ENCODE results near the gene PDE1C. TPM values are rescaled to one million over a fixed set of nuclear protein-coding genes. Genes with fewer than 3 reads are reported as not detected.

Gene PDE1C
- total RNA-seq, 1 donor: not detected

DNA sequence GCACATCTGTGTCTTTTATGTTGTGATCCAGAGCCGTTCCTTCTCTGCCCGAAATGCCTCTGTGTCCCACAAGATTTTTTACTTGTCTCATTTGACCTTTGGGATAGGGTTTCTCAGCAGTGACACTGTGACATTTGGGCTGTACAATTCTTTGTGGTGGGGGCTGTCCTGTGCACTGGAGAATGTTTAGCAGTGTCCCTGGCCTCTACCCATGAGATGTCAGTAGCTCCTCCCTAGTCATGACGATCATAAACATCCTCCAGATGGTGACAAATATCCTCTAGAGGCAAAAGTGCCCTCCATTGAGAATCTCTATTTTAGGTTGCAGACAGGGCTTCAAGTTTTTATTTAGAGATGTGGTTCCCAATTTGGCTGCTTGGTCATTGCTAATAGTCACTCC lies 291.9 kb downstream of the PDE1C start:
- Histone ChIP-seq H3K9me3 (ENCODE audit: low read depth, low read length) (no peaks in the 10 kb centered on the region), H3K27me3 (ENCODE audit: insufficient read depth, low read length) (no peaks in the 10 kb centered on the region), H3K4me3 (ENCODE audit: low read length) (no peak overlapping the region), H3K4me1 (ENCODE audit: insufficient read depth, low read length) (no peaks in the 10 kb centered on the region)

DNA sequence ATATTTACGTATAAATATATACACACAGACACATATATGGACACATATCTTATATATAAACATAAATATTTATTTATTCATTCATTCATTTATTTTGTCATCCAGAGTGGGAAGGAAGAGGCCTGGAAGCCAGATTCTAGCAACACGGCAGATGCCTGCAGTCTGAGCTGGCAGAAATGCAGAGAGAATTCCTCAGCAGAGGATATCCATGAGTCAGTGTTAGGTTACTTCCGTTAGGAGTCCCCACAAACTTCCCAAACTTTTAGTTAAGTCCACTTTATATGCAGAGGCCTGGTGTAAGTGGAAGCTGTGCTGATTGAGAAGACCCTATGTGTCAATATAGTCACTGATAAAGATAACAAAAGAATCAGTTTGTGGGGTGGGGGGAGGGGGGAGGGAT lies 293.6 kb downstream of the PDE1C start:
- no peaks in the 10 kb centered on the region for H3K27me3 ChIP-seq (ENCODE audit: insufficient read depth, low read length)
- H3K9me3 ChIP-seq (ENCODE audit: low read depth, low read length): no peaks in the 10 kb centered on the region
- no peak overlapping the region for H3K4me3 ChIP-seq (ENCODE audit: low read length)

DNA sequence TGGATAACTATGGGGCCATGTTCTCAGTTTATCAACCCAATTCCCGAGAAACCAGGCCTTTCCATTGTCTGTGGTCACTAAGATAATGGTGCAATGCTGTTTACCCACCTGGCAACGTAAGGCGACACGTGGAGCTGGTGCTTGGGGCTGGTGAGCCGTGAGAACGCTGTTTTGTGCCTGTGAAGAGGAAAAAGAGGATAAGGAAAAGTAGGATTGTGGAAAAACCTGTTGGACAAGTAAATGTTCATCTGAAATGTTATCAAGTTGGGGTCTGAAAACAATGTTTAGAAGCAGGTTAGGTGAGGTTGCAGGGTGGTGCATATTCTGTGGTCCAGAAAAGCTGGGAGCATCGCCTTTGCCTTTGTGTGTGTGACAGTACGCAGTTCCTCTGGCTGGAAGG lies 294.7 kb downstream of the PDE1C start:
- Histone ChIP-seq H3K4me3 (ENCODE audit: low read length) (no peak overlapping the region), H3K4me1 (ENCODE audit: insufficient read depth, low read length) (no peaks in the 10 kb centered on the region), H3K9me3 (ENCODE audit: low read depth, low read length) (no peaks in the 10 kb centered on the region)

More for the DNA sequence above, 293.6 kb downstream of the PDE1C start:
- no peaks in the 10 kb centered on the region for H3K4me1 ChIP-seq (ENCODE audit: insufficient read depth, low read length)

DNA sequence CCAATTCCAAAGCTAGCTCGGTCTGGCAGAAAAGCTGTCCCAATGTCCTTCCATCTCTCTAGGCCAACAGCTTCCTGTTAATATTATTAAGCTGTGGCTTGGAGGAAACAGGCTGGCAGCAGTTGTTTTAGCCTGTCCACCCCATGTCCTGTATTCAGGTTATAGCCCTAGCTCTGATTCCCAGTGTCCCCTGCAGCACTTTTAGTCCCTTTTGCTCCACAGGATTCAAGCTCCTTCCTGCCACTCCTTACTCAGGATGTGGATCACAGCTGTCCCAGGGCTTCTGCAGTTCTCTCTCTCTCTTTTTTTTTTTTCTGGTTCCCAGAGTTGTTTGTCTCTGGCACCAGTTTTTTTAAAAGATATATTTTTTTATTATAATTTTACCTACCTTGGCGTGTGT lies 298.0 kb downstream of the PDE1C start:
- Histone ChIP-seq H3K27me3 (ENCODE audit: insufficient read depth, low read length) (no peaks in the 10 kb centered on the region), H3K9me3 (ENCODE audit: low read depth, low read length) (no peaks in the 10 kb centered on the region), H3K4me1 (ENCODE audit: insufficient read depth, low read length) (no peaks in the 10 kb centered on the region), H3K4me3 (ENCODE audit: low read length) (no peak overlapping the region)

More for the DNA sequence above, 294.7 kb downstream of the PDE1C start:
- H3K27me3 ChIP-seq (ENCODE audit: insufficient read depth, low read length): no peaks in the 10 kb centered on the region

DNA sequence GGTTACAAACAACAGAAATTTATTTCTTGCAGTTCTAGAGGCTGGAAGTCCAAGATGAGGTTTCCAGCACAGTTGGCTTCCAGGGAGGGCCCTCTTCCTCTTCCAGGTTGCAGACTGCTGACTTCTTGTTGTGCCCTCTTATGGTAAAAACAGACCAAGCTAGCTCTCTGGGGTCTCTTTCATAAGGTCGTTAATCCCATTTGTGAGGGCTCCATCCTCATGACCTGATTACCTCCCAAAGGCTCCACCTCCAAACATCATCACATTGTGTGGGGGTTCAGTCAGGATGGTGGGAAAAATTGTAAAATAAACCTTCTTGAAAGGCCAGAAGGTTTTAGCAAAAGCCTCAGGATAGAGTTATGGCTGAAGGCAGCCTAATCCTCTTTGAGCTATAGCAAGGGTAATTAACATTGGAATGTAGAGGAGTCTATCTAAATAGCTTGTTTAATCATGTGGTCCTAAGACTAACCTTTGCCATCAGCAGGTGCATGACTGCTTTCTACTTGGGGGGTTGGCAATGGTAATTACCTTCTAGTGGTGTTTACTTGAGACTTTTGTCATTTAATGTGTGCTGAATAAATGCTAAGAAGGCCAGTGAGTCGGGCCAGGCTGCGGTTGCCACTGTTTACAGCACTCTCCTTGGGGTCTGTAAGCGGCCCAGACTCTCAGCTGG lies 302.4 kb downstream of the PDE1C start:
- H3K4me1 ChIP-seq (ENCODE audit: insufficient read depth, low read length): no peaks in the 10 kb centered on the region
- no peak overlapping the region for H3K4me3 ChIP-seq (ENCODE audit: low read length)
- no peaks in the 10 kb centered on the region for H3K9me3 ChIP-seq (ENCODE audit: low read depth, low read length)
- no peaks in the 10 kb centered on the region for H3K27me3 ChIP-seq (ENCODE audit: insufficient read depth, low read length)

DNA sequence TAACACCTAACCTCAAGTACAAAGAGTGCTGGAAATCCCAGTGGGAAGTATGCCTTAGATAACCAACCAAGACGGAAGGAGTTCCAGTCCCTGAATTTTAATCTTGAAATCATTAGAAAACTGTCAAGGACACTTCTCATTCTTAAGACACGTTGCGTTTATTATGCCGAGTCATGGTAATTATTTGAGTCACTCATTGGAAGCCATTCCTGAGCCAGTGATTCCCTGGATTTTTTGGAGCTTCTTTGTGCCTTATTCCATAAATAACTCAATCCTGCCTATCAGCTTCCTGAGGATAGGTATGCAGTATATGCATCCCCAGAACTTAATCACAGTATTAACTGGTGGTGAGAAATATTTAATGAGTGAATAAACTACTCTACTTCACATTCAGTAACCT lies 305.7 kb downstream of the PDE1C start:
- H3K4me1 ChIP-seq (ENCODE audit: insufficient read depth, low read length): no peaks in the 10 kb centered on the region
- no peak overlapping the region for H3K4me3 ChIP-seq (ENCODE audit: low read length)
- H3K27me3 ChIP-seq (ENCODE audit: insufficient read depth, low read length): no peaks in the 10 kb centered on the region
- no peaks in the 10 kb centered on the region for H3K9me3 ChIP-seq (ENCODE audit: low read depth, low read length)

DNA sequence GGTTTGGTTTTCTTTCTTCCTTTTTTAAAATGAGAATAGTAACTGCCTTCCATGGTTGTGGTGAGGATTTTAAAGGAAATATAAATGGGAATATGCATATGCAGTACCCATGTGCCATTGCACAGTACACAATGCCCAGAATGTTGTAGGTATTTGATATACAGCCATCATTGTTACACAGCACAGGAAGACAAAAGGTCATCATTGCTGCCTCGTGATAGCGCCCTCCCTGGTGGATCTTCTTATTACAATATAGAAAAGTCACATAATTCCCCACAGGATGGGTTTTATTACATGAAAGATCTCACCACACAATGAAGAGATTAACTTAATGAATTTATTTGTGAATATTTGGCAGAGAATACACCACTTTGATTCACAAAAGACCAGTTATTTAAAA lies 306.7 kb downstream of the PDE1C start:
- Histone ChIP-seq H3K9me3 (ENCODE audit: low read depth, low read length) (no peaks in the 10 kb centered on the region), H3K27me3 (ENCODE audit: insufficient read depth, low read length) (no peaks in the 10 kb centered on the region), H3K4me3 (ENCODE audit: low read length) (no peak overlapping the region), H3K4me1 (ENCODE audit: insufficient read depth, low read length) (no peaks in the 10 kb centered on the region)

DNA sequence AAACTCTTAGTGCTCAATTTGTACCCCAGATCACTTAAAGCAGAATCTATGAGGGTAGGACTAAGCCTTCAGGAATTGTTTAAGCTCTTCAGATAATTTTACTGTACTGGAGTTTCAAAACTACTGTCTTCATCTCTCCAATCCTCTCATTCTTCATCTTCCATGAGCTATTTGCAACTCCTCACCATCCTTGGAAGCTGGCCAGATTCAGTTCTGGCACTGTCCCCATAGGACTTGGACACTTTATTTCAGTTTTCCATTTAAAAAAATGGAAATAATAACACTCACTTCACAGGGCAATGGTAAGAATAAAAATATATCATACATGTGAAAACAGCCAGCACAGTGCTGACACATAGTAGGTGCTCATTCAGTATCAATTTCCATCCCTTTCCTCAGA lies 308.6 kb downstream of the PDE1C start:
- Histone ChIP-seq H3K27me3 (ENCODE audit: insufficient read depth, low read length) (no peaks in the 10 kb centered on the region), H3K4me1 (ENCODE audit: insufficient read depth, low read length) (no peaks in the 10 kb centered on the region), H3K4me3 (ENCODE audit: low read length) (no peak overlapping the region), H3K9me3 (ENCODE audit: low read depth, low read length) (no peaks in the 10 kb centered on the region)

DNA sequence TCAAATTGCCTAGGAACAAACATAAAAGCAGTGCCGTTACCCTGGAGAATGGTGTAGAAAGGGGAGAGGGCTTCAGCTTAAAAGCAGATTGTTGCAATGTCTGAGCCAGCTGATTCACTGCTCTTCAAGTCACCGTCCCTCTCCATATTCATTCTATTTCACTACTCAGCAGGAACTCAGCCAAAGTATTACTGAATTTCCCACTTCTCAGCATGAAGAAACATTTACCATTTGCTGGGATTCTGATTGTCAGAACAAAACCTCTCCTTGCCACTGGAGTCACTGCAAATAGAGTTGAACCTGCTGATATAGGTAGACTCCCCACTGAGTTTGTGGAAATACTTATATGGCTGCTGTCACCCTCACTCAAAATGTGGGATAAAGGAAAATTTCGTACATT lies 311.5 kb downstream of the PDE1C start:
- no peaks in the 10 kb centered on the region for H3K27me3 ChIP-seq (ENCODE audit: insufficient read depth, low read length)
- H3K4me1 ChIP-seq (ENCODE audit: insufficient read depth, low read length): no peaks in the 10 kb centered on the region
- no peak overlapping the region for H3K4me3 ChIP-seq (ENCODE audit: low read length)
- H3K9me3 ChIP-seq (ENCODE audit: low read depth, low read length): no peaks in the 10 kb centered on the region

DNA sequence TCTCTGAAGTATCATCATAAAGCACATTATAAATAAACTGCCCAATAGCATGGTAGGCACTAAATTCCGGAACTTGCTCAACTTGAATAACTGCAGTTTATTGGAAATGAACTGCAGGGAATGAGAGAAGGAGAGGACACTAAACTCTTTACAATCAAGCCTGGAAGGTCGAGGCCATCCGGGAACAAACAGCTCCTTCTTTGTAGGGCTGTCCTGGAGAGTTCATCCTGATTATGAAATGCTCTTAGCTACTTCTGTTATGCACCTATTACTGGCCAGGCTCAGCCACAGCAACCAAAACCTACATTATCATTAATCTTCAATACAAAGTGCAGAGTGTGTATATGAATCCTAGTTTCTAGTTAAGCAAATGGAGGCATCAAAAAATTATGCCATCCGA lies 318.5 kb downstream of the PDE1C start:
- H3K4me3 ChIP-seq (ENCODE audit: low read length): no peak overlapping the region
- no peaks in the 10 kb centered on the region for H3K9me3 ChIP-seq (ENCODE audit: low read depth, low read length)
- no peaks in the 10 kb centered on the region for H3K4me1 ChIP-seq (ENCODE audit: insufficient read depth, low read length)
- H3K27me3 ChIP-seq (ENCODE audit: insufficient read depth, low read length): no peaks in the 10 kb centered on the region

DNA sequence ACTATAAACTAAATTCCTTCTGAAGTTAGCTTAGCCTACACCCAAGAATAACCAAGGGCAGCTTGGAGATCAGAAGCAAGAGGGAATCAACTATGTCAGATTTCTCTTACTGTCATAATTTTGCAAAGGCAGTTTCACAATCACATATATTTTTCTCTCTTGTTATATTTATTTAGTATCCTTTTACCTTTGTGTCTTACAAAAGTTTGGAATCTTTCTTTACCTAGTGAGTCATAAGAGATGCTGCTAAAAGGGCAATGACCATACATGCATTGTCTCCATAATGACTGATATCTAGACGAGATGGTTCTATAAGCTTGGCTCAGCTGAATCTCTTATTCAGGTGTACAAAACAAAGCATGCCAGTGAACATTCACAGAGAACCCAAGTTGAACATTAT lies 322.1 kb downstream of the PDE1C start:
- Histone ChIP-seq H3K4me3 (ENCODE audit: low read length) (no peak overlapping the region), H3K9me3 (ENCODE audit: low read depth, low read length) (no peaks in the 10 kb centered on the region), H3K4me1 (ENCODE audit: insufficient read depth, low read length) (no peaks in the 10 kb centered on the region), H3K27me3 (ENCODE audit: insufficient read depth, low read length) (no peaks in the 10 kb centered on the region)

DNA sequence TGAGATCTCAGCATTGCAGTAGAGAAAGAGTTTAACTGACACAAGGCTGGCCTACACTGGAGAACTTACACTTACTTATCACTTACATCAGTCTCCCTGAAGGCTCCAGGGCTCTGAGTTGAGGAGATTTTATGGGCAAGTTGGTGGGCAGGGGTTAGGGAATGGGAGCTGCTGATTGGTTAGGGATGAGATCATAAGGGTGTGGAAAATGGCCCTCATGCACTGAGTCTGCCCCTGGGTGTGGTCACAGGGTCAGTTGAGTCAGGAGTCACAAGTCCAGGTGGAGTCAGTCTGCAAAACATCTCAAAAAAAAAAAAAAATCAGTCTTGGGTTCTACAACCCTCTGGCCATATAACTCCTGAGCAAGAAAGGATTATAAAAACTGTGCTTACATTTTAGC lies 322.7 kb downstream of the PDE1C start:
- H3K4me1 ChIP-seq (ENCODE audit: insufficient read depth, low read length): no peaks in the 10 kb centered on the region
- H3K9me3 ChIP-seq (ENCODE audit: low read depth, low read length): no peaks in the 10 kb centered on the region
- no peaks in the 10 kb centered on the region for H3K27me3 ChIP-seq (ENCODE audit: insufficient read depth, low read length)
- H3K4me3 ChIP-seq (ENCODE audit: low read length): no peak overlapping the region

DNA sequence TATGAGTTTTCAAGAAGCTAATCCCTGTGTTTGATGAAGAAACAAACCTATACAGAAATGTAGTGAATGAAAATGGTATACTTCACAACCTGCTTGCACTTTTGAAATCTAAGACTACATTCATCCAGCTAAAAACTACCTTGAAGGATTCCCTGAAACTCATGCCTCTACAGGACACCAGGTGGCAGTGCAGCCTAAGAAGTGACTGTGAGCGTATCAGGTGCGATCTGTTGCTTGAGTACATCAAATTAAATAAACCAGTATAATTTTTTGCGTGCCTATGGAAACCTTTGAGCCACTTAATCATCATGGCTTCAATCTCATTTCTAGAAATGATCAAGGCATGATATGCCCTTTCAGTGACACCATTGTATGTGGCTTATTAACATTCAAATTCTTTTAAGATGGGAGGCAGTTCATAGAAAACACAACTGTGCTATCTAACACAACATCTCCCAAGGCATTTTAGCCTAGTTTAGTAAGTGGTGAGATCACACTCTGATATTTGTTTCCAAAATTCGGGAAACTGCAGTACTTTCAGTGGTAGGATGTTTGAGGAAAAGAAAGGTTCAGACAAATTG lies 325.8 kb downstream of the PDE1C start:
- Histone ChIP-seq H3K9me3 (ENCODE audit: low read depth, low read length) (no peaks in the 10 kb centered on the region), H3K4me1 (ENCODE audit: insufficient read depth, low read length) (no peaks in the 10 kb centered on the region), H3K27me3 (ENCODE audit: insufficient read depth, low read length) (no peaks in the 10 kb centered on the region), H3K4me3 (ENCODE audit: low read length) (no peak overlapping the region)

DNA sequence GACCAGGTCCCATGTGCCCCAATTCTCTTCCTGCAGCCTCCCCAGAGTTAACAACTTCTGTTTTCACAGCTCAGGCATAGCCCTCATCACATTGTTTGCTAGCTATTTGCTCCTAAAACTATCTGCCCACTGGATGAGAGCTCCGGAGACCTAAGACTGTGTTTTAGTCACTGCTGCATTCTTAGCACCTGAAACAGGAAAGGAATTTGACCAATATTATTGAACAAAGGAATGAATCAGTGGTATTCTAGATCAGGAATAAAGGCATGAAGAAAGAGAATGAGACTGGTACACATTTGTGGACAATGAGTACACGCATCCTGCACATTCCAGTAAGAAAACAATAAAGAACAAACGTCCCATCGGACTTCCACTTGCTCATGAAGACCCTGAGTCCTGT lies 328.4 kb downstream of the PDE1C start:
- no peaks in the 10 kb centered on the region for H3K9me3 ChIP-seq (ENCODE audit: low read depth, low read length)
- H3K4me1 ChIP-seq (ENCODE audit: insufficient read depth, low read length): no peaks in the 10 kb centered on the region
- H3K4me3 ChIP-seq (ENCODE audit: low read length): no peak overlapping the region
- H3K27me3 ChIP-seq (ENCODE audit: insufficient read depth, low read length): no peaks in the 10 kb centered on the region

DNA sequence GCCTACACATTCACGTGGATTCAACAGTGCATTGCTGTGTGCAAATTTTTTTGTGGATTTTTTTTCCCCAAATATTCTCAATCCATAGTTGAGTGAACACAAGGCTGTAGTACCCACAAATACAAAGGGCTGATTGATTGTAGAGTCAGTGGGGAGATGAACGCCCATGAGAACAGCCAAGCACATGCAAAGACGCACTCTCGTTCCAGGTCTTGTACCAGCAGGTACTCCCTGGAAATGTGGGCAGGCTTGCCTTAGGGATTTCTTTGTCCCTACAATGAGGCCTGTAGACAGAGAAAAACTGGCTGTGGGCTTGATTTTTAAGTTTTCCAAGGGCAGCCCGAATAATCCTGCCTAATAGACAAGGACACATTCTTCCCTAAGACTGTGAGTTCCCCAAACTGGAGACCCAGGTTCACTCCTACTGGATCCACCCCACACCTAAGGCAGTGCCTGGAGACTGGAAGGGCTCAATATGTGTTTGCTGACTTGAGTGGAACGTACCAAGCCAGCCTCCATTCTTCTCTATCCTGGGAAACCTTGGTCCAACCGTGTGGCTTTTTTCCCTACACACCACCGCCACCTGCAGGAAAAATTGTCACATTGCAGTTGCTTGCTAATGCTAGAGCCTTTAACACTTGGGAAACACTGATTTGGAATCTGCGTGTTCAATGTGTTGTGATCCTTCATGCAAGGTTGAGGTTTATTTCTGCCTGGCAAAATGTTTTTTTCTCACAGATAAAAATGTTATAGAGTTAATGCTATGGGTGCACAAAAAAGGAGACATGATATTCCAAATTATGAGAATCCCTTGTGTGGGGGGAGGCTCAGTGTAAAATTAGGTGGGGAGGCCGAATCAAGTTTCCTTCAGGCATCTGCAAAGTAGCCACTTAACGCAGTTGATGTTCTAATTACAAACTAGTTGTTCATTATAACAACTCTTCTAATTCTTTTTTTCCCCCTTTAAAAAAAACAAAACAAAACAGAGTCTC lies 333.9 kb downstream of the PDE1C start:
- Histone ChIP-seq H3K4me1 (ENCODE audit: insufficient read depth, low read length) (no peaks in the 10 kb centered on the region), H3K9me3 (ENCODE audit: low read depth, low read length) (no peaks in the 10 kb centered on the region), H3K27me3 (ENCODE audit: insufficient read depth, low read length) (no peaks in the 10 kb centered on the region), H3K4me3 (ENCODE audit: low read length) (no peak overlapping the region)

Data from mononuclear cell (primary cell).